Activated T-cell treated with anti-CD3 and anti-CD28 coated beads for 48 hours (primary cell): ENCODE data around the gene SLC5A2.
"Not testable (repeated sequence)": the region's sequence is repeated elsewhere in the genome, so short reads cannot be mapped to it uniquely, and the experiment has no call there.

ENCODE experiments used
- DNase-seq: peaks from one replicate; pipeline ENCODE4 v3.0.0-alpha.2; 2020; ENCODE audit warnings: low read depth

SLC5A2 gene

GRCh38 chr16:31483081-31483480 is at the start of gene SLC5A2:
TSS of gene SLC5A2 (plus strand) at chr16:31483123. CDS start at chr16:31483137, 14 bp downstream.
- DNase-seq, result no peak

GRCh38 chr16:31435341-31436220 is 47.3 kb upstream of the SLC5A2 start:
- DNase-seq, result no peak

- no peak for DNase-seq
Observed at GRCh38 chr16:31436221-31437045, 46.5 kb upstream of the SLC5A2 start.

- no peak for DNase-seq
Observed at GRCh38 chr16:31438414-31438813, 44.5 kb upstream of the SLC5A2 start.

GRCh38 chr16:31439023-31439422 is 43.9 kb upstream of the SLC5A2 start:
- DNase-seq, result not testable (repeated sequence)

GRCh38 chr16:31439519-31439918 is 43.4 kb upstream of the SLC5A2 start:
- no peak for DNase-seq

GRCh38 chr16:31440516-31441184 is 42.3 kb upstream of the SLC5A2 start:
- DNase-seq, result no peak

GRCh38 chr16:31441956-31442355 is 41.0 kb upstream of the SLC5A2 start:
- no peak for DNase-seq

GRCh38 chr16:31445931-31446330 is 37.0 kb upstream of the SLC5A2 start:
- DNase-seq, result not testable (repeated sequence)

- DNase-seq, result no peak
Observed at GRCh38 chr16:31451201-31451600, 31.7 kb upstream of the SLC5A2 start.

GRCh38 chr16:31451681-31452351 is 31.1 kb upstream of the SLC5A2 start:
- DNase-seq, result no peak

GRCh38 chr16:31452631-31453106 is 30.3 kb upstream of the SLC5A2 start:
- no peak for DNase-seq

GRCh38 chr16:31453255-31454204 is 29.4 kb upstream of the SLC5A2 start:
- DNase-seq, result no peak

- no peak for DNase-seq
Observed at GRCh38 chr16:31455601-31456314, 27.2 kb upstream of the SLC5A2 start.

- no peak for DNase-seq
Observed at GRCh38 chr16:31456988-31457360, 25.9 kb upstream of the SLC5A2 start.

- DNase-seq, result peak; percentile 41
Observed at GRCh38 chr16:31458073-31458843, 24.7 kb upstream of the SLC5A2 start.

GRCh38 chr16:31458844-31459686 is 23.9 kb upstream of the SLC5A2 start, which contains the start of gene ARMC5:
TSS of gene ARMC5 (plus strand) at chr16:31459501. CDS start at chr16:31459525, 24 bp downstream.
- peak; percentile 94 for DNase-seq
